Limb (tissue), 2 donors: ENCODE results near the gene ARFGEF3.

Source experiments
- DNase-seq, 2 donors: peaks; one replicate each; pipeline ENCODE4 v3.0.0-alpha.2; 2016; ENCODE audit errors: extremely low spot score in 2 of 2

Gene ARFGEF3

GRCh38 chr6:138162955-138163575 is 1.3 kb downstream of the ARFGEF3 start:
- no peak for DNase-seq

GRCh38 chr6:138175596-138175995 is 13.9 kb downstream of the ARFGEF3 start:
- no peak for DNase-seq

DNA sequence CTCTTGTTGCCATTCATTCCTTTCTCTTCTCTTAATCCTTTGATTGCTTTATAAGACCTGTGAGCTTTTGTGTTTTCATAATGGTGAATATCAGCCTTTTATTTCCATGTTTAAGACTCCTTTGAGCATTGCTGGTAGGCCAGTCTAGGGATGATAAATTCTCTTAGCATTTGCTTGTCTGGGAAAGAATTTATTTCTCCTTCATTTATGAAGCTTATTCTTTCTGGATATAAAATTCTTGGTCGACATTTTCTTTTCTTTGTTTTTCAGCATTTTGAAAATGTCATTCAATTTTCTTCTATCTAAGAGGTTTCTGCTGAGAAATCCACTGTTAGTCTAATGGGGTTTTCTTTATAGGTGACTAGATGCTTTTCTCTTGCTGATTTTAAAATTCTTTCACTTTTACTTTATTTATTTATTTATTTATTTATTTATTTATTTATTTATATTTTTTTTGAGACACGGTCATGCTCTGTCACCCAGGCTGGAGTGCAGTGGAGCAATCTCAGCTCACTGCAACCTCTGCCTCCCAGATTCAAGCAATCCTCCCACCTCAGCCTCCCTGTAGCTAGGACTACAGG is 15.0 kb downstream of the ARFGEF3 start:
- DNase-seq = no peak

DNA sequence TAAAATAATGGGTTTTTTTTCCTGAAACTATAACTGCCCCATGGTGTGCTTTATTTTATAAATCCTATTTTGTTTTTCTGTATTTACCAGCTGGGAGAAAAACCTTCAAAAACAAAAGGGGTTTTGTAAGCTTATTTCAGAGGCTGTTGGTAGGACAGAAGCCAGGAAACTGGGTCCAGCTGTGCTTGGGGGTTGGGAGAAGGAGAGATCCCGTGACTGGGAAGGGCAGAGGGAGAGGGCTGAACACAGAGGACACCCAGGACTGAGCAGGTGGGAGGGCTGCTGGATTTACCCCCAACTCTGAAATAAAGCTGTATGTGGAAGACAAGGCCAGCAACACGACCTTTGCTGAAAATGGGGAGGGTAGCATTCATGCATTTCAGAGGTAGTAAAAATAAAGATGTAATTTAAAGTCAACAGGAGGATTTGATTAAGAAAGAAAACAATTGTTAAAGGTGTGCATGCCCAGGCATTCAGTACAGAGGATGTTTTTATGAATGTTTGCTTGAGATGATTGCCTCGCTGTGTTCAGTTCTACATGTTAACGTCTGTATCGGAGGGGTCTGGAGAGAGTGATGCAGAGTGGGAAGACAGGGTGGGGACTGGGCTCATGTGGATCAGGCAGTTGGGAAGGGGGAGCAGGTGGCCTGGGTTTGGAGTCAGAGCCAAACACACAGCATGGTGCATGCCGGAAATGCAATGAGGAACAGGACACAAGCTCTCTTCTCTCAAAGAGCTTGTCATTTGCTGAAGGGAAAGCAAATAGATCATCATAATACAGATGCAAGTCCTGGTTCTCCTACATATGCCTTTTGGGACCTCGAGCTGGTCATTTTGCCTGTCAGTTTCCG is 21.4 kb downstream of the ARFGEF3 start:
- DNase-seq = peak in 1 of 2 donors; percentile 38

DNA sequence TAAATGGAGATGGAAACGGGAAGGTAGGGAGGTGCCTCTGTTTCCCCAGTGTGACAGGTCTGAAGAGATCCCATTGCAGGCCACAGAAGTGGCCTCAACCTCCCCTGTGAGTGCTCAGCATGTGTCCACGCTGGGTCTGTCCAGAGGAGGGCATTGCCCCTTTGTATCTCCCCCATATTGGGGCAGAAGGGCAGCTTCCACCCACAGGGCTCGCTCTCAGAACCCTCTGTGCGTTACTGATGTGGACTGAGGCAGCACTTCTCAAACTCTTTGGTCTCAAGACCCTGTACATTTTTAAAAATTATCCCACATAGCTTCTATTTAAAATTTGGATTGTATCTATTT is 22.0 kb downstream of the ARFGEF3 start:
- no peak for DNase-seq

DNA sequence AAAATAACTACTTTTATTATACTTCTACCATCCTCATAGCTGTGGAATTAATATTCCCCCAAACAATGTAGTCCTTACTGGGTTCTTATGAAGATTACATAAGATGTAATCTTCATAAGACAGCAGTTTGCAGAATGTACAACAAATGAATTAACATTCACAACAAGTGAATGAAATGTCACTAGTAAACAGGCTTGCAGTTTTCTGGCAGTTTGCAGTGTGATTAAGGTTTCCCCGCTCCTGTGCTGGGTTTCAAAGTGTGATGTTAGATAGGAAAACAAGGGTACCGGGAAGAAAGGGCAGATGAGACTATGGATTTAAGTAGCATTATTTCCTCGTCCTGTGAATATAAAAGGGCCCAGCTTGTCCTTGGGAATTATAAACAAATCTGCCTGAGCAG is 22.5 kb downstream of the ARFGEF3 start:
- DNase-seq = no peak

DNA sequence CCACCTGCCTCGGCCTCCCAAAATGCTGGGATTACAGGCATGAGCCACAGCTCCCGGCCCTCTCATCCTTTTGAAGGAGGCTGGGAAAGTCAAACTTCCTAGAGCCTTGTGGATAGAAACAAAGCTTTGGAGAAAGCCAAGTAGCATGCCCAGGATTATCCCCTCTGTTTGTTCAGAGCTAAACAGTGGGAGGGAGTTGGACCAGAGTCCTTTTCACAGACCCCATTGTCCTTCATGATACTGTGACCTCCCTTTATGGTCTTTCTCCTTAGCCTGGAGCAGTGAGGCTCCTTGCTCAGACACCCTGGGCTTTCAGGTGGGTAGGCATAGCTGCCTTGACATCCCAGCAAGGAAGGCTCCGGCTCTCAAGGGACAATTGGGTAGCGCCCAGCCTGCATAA is 25.4 kb downstream of the ARFGEF3 start:
- no peak for DNase-seq

DNA sequence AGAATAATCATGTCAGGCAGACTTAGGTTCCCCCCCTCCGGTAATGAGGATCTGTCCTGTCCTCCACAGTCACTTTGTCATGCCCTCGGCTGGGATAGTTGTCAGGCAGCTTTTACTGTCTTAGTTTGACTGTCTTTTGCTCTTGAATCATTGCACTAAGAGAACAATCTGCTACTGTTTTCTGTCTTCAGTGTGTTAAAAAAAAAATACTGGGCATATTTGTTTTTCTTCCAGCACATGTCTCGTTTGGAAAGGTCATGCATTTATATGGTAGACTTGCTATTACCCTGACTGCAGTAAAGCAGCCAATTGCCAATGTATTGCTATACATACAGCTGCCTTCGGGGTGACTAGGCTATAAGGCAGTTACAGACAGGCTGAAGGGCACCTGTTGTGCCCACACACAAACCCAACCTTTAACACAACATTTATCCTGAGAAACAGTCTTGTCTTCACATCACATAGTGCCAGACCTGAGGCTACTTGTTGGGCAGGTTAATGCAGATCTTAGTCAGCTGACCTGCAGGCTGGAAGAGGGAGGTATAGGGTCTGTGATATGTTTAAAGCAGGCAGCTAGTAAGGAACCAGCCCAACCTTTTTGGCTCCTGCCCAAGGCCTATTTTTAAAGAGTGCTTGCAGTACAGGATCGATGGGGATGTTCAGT is 26.7 kb downstream of the ARFGEF3 start:
- peak in 1 of 2 donors; percentile 33 for DNase-seq

- no peak for DNase-seq
Measured at GRCh38 chr6:138194287-138194686, 32.5 kb downstream of the ARFGEF3 start.

DNA sequence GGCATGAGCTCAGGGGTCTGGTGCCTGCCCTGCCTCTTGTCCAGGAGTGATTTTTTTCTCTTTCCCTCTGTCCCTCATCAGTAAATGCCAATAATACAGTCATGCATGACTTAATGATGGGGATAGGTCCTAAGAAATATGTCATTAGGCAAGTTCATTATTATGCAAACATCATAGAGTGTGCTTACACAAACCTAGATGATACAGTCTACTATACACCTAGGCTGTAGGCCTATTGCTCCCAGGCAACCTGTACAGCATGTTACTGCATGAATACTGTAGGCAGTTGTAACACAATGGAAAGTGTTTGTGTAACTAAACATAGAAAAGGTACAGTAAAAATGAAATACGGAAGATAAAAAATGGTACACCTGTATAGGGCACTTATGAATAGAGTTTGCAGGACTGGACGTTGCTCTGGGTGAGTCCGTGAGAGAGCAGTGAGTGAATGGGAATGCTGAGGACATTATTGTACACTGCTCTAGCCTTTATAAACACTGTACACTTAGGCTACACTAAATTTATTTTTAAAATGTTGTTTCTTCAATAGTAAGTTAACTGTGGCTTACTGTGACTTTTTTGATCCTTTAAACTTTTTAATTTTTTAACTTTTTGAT is 34.5 kb downstream of the ARFGEF3 start:
- no peak for DNase-seq

- DNase-seq = no peak
Measured at GRCh38 chr6:138197570-138197969, 35.8 kb downstream of the ARFGEF3 start.

DNA sequence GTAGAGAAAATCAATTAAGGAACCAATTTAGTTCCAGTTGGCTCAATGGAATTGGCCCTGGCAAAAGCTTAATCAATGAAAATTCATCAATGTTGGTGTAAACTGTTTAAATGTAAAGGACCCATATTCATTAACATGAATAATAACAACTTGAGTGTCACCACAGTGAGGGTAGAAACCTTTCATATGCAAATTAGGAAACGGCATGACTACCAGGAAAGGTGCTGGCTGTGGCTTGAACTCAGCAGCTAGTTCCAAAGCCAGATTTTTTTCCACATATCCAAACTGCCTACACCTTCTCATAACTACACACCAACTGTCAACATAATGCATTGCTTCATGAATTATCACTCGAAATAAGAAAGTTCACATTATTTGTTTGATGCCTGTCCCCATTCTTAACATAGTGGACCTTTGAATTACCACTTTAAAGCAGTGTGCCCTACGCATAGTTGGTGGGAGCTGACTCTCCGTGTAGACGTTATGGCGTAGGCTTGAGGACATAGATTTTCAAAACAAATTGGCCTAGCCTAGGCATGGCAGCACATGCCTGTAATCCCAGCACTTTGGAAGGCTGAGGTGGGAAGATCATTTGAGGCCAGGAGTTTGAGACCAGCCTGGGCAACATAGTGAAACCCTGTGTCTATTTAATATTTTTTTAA is 36.8 kb downstream of the ARFGEF3 start:
- no peak for DNase-seq

DNA sequence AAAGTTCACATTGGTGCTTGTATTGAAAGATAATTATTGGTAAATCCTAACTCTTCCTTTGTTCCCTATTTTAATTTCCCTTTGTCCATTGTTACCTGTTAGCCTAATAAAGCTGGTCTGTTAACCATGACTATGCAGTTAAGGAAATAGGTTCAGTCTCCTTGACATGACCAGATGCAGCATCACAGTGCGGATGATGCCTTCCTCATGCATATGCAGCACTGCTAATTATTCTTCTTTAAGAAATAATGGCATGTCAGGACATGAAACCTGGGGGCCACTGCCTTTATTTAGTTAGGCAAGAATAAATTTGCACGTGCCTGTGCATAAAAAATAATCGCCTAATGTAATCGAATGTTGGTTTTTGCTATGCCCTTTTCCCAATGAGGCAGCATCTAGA is 40.1 kb downstream of the ARFGEF3 start:
- no peak for DNase-seq

- DNase-seq = no peak
Measured at GRCh38 chr6:138203315-138203714, 41.6 kb downstream of the ARFGEF3 start.

DNA sequence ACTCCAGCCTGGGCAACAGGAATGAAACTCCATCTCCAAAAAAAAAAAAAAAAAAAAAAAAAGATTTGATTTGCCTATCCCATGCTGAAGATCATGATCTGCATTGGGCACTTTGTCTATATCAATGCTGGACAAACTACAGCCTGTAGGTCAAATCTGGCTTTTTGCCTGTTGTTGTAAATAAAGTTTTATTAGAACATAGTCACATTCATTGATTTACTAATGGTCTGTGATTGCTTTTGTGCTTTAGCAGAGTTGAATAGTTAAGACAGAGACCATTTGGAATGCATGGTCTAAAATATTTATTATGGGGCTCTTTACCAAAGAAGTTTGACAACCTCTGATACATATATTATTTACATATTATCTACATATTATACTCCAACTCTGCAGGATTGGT is 42.6 kb downstream of the ARFGEF3 start:
- DNase-seq = no peak

GRCh38 chr6:138204792-138205384 is 43.1 kb downstream of the ARFGEF3 start:
- no peak for DNase-seq

DNA sequence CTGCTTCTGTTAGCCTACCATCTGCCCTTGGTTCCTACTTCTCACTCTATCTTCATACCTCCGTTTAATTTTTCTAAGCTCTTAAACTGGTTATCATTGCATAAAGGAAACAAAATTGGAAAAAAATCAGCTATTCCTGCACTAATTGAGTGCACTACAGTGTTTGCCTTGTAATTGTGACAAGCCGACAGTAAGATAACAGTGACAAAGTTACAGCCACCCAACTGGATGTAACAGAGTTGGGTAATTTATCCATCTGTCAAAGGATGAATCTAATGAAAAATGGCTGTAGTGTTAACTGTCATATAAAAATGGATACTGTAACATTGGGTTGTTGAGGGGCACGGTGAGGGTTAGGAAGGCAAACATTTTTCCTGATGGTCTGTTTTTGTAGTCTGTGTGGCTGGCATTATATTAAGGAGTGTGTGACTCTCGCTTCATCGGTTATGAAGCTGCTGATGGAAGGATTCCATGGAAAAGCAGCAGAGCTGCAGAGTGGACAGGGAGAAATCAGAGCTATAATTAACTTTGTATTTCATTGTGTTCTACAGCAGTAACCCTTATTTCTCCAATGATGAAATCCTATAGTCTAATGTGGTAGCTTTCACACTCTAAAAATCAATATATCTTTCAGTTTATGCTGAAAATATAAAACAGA is 43.8 kb downstream of the ARFGEF3 start:
- no peak for DNase-seq

DNA sequence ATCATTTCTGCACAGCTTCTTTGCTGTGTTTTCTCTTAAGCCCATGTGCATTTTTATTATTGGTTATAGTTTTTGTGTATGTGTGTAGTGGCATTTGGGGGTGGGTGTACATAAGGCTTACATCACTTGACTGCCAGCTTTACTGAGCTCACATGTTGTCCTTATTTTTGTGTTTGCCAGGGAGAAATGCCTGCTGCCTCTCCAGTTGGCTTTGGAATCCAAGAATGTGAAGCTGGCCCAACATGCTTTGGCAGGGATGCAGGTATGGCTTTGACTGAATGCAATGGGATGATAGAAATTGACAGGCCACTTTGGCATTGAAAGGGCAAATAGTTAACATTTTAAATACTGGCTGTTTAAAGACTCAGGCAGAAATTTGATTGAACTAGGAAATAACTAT is 45.1 kb downstream of the ARFGEF3 start:
- DNase-seq = no peak

DNA sequence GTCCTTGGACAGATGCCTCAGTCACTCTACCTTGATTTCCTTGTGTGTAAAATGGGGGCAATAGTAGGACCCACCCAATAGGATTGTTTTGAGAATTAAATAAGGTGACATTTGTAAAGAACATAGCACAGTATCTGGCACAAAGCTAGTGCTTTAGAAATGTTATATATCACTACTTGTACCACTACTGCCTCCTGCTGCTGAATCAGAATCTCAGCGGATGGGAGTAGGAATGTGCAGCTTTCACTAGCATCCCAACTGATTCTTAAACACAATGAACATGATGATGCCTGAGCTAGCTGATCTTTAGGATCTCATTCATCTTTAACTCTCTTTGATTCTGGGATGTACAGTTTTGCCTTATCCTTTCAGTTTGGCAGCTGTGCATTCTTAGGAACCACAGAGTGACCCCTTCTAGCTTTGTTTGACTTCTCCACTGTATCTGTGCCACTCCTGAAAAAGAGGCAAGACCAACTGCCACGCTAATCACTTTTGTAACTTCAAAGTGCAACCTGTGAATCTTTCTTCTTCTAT is 49.4 kb downstream of the ARFGEF3 start:
- no peak for DNase-seq

DNA sequence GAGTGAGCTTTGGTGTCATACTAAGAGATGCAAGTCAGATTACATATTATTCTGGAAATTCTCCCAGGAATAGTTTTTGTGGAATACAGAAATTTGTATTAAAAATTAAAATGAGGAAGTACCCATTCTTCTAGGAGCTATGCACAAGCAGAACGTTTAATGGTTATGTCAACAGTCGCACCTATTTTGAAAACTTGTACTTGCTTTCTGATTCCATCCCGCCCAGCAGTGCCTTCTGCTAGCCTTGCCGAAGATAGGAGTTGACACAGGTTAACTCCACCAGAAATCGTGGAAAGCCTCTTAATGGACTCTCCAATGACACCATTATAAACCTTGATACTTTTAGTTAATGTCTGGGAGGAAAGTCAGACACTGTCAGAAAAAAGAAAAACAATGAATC is 49.9 kb downstream of the ARFGEF3 start:
- DNase-seq = no peak
